Activated CD4-positive, alpha-beta T cell treated with anti-CD3 and anti-CD28 coated beads for 36 hours (primary cell): Measurements from ENCODE around the gene KARS1. TPM values are rescaled to one million over a fixed set of nuclear protein-coding genes. Genes with fewer than 3 reads are reported as not detected.
A peak's percentile ranks its signal among the peaks of the same experiment; 100 is the strongest.

Experiments
- ATAC-seq: fragments of 200-7000 bp; cut with Tn5 transposase; one replicate; pipeline ENCODE4 v1.10.0; 2021; ENCODE audit warnings: mild to moderate bottlenecking, moderate library complexity
- CTCF ChIA-PET: fragments of 350-600 bp; sonication (Branson Sonifier 250); formaldehyde crosslinking; loops from one replicate; lab custom pipeline; 2021; ENCODE audit warnings: antibody characterized with exemption; lab: Charles Lee
- POLR2A ChIA-PET: fragments of 350-600 bp; sonication (Branson Sonifier 250); formaldehyde crosslinking; loops from one replicate; lab custom pipeline; 2021; ENCODE audit warnings: antibody characterized with exemption, inconsistent platforms; lab: Charles Lee
- DNase-seq: peaks from one replicate; pipeline ENCODE4 v3.0.0-alpha.2; 2020
- H3K27ac Mint-ChIP-seq: one replicate; pipeline ENCODE4 v1.8.0; 2021; ENCODE audit warnings: mixed read lengths
- H3K27me3 Mint-ChIP-seq: one replicate; pipeline ENCODE4 v1.8.0; 2021; ENCODE audit warnings: mixed read lengths
- H3K36me3 Mint-ChIP-seq: one replicate; pipeline ENCODE4 v1.8.0; 2021; ENCODE audit warnings: low read depth, mixed read lengths
- H3K4me1 Mint-ChIP-seq: one replicate; pipeline ENCODE4 v1.8.0; 2021; ENCODE audit warnings: mixed read lengths
- H3K4me3 Mint-ChIP-seq: one replicate; pipeline ENCODE4 v1.8.0; 2021; ENCODE audit warnings: mild to moderate bottlenecking, moderate library complexity, mixed read lengths
- H3K9me3 Mint-ChIP-seq: one replicate; pipeline ENCODE4 v1.8.0; 2021; ENCODE audit warnings: low read depth, mixed read lengths
- intact Hi-C, 2 experiments: fragments of 100-400 bp; cut with DNase I in 1 of 2; cut with micrococcal nuclease in 1 of 2; formaldehyde crosslinking; loops; one replicate each; pipeline versions ENCODE4 v1.14.2 to v1.15.1; 2022 to 2024; cut with DNase I, micrococcal nuclease
- total RNA-seq, 2 experiments: library from RNA; stranded (reverse); gene quantifications; one replicate each; pipeline ENCODE4 v1.2.3, GENCODE V29; 2021

The KARS1 gene
- 100 to 1,000 TPM; 309 to 332 TPM for total RNA-seq

GRCh38 chr16:75647492-75648264 lies at the start of gene KARS1, which contains the start of gene TERF2IP:
Gene KARS1, minus strand, starts transcription at chr16:75647665. Its CDS starts 26 bp downstream, at chr16:75647639.
Gene TERF2IP, plus strand, starts transcription at chr16:75647773. Its CDS starts 110 bp downstream, at chr16:75647883.
- intact Hi-C loops, result loop anchor here (1.0 to 10.0 kb wide), 18 partner anchors 24 to 1565 kb away; partner anchors contain the start of genes ADAT1 (in 2 of the 2), CFDP1 (in 2 of the 2), TMEM170A (in 2 of the 2) and TMEM231 (in 2 of the 2)
- DNase-seq (peak; percentile 97), ATAC-seq (peak; percentile 92)
- peak within 1 kb of the TSS; percentile 85 for H3K4me3 Mint-ChIP-seq
- no peaks in the 10 kb centered on the region for H3K9me3 Mint-ChIP-seq
- POLR2A ChIA-PET, result interaction anchor here (0.8 to 6.3 kb wide), 10 partner anchors 11 to 1543 kb away, joined by 3 to 59 read pairs (median 4); partner anchors contain the start of genes ADAT1, CFDP1, GABARAPL2 and MON1B
- peak within 1 kb of the TSS; percentile 98 for H3K27ac Mint-ChIP-seq
- CTCF ChIA-PET, result interaction anchor here (0.7 to 3.3 kb wide), 7 partner anchors 26 to 1042 kb away, joined by 3 to 26 read pairs (median 5); partner anchors contain the start of genes ADAT1, TMEM170A and TMEM231
- peaks cover 54% of the 10 kb centered on the region for H3K4me1 Mint-ChIP-seq
- H3K27me3 Mint-ChIP-seq, result no peaks in the 10 kb centered on the region
- H3K36me3 Mint-ChIP-seq, result peaks cover 56% of the 10 kb centered on the region

- Mint-ChIP-seq H3K4me1 (no peaks in the 10 kb centered on the region), H3K9me3 (no peaks in the 10 kb centered on the region), H3K4me3 (no peak overlapping the region), H3K36me3 (no peaks in the 10 kb centered on the region), H3K27me3 (no peaks in the 10 kb centered on the region), H3K27ac (no peak overlapping the region)
- DNase-seq, result peak; percentile 7
- ATAC-seq, result no peak
- CTCF ChIA-PET, result interaction anchor here (1.6 kb wide), 1 partner anchor 68 kb away, joined by 5 read pairs; no protein-coding TSS in a partner anchor
- POLR2A ChIA-PET, result no interaction called here
- intact Hi-C loops, result no loop called here
These were observed 48.2 kb upstream of the KARS1 start for GRCh38 chr16:75695708-75696107.

- ChIA-PET CTCF (no interaction called here), POLR2A (no interaction called here)
- Mint-ChIP-seq H3K36me3 (no peaks in the 10 kb centered on the region), H3K27ac (no peak overlapping the region), H3K4me1 (no peaks in the 10 kb centered on the region), H3K9me3 (peaks cover 3% of the 10 kb centered on the region), H3K27me3 (no peaks in the 10 kb centered on the region), H3K4me3 (no peak overlapping the region)
- DNase-seq, result no peak
- intact Hi-C loops, result no loop called here
- ATAC-seq, result no peak
These were observed 39.9 kb upstream of the KARS1 start for GRCh38 chr16:75687361-75687760.

GRCh38 chr16:75682308-75682707 lies 34.8 kb upstream of the KARS1 start:
- DNase-seq (no peak), ATAC-seq (no peak)
- intact Hi-C loops, result no loop called here
- H3K4me1 Mint-ChIP-seq, result no peaks in the 10 kb centered on the region
- POLR2A ChIA-PET, result no interaction called here
- CTCF ChIA-PET, result no interaction called here
- no peaks in the 10 kb centered on the region for H3K36me3 Mint-ChIP-seq
- no peak overlapping the region for H3K4me3 Mint-ChIP-seq
- no peaks in the 10 kb centered on the region for H3K27me3 Mint-ChIP-seq
- H3K9me3 Mint-ChIP-seq, result peaks cover 3% of the 10 kb centered on the region
- H3K27ac Mint-ChIP-seq, result no peak overlapping the region

- DNase-seq (no peak), ATAC-seq (no peak)
- Mint-ChIP-seq H3K36me3 (no peaks in the 10 kb centered on the region), H3K27ac (no peak overlapping the region), H3K9me3 (peaks cover 1% of the 10 kb centered on the region), H3K4me1 (no peaks in the 10 kb centered on the region), H3K27me3 (no peaks in the 10 kb centered on the region), H3K4me3 (no peak overlapping the region)
- ChIA-PET CTCF (no interaction called here), POLR2A (no interaction called here)
- intact Hi-C loops, result no loop called here
These were observed 31.9 kb upstream of the KARS1 start for GRCh38 chr16:75679366-75679765.

- POLR2A ChIA-PET, result no interaction called here
- ATAC-seq (no peak), DNase-seq (no peak)
- Mint-ChIP-seq H3K4me1 (no peaks in the 10 kb centered on the region), H3K27ac (no peak within 1 kb of the TSS), H3K36me3 (no peaks in the 10 kb centered on the region), H3K27me3 (no peaks in the 10 kb centered on the region), H3K4me3 (no peak within 1 kb of the TSS), H3K9me3 (no peaks in the 10 kb centered on the region)
- intact Hi-C loops, result no loop called here
- CTCF ChIA-PET, result no interaction called here
These were observed 29.4 kb upstream of the KARS1 start, which contains the start of gene CPHXL2 for GRCh38 chr16:75676909-75677308. Gene CPHXL2, minus strand, starts transcription at chr16:75677009. Its CDS starts 10 bp downstream, at chr16:75676999.

- Mint-ChIP-seq H3K9me3 (no peaks in the 10 kb centered on the region), H3K27me3 (no peaks in the 10 kb centered on the region), H3K4me1 (no peaks in the 10 kb centered on the region), H3K27ac (no peak overlapping the region), H3K4me3 (no peak overlapping the region), H3K36me3 (no peaks in the 10 kb centered on the region)
- ChIA-PET CTCF (no interaction called here), POLR2A (no interaction called here)
- DNase-seq, result no peak
- intact Hi-C loops, result no loop called here
- ATAC-seq, result no peak
These were observed 20.0 kb upstream of the KARS1 start for GRCh38 chr16:75667503-75667902.

- H3K4me1 Mint-ChIP-seq, result peaks cover 4% of the 10 kb centered on the region
- H3K27me3 Mint-ChIP-seq, result no peaks in the 10 kb centered on the region
- ATAC-seq (no peak), DNase-seq (no peak)
- H3K27ac Mint-ChIP-seq, result no peak overlapping the region
- H3K9me3 Mint-ChIP-seq, result no peaks in the 10 kb centered on the region
- H3K36me3 Mint-ChIP-seq, result peaks cover 34% of the 10 kb centered on the region
- ChIA-PET CTCF (interaction anchor here (0.6 kb wide), 1 partner anchor 484 kb away, joined by 4 read pairs; no protein-coding TSS in a partner anchor), POLR2A (no interaction called here)
- intact Hi-C loops, result no loop called here
- H3K4me3 Mint-ChIP-seq, result no peak overlapping the region
These were observed 13.3 kb upstream of the KARS1 start for GRCh38 chr16:75660726-75661302.

- no peak overlapping the region for H3K27ac Mint-ChIP-seq
- ATAC-seq (no peak), DNase-seq (no peak)
- intact Hi-C loops, result no loop called here
- CTCF ChIA-PET, result interaction anchor here (0.6 kb wide), 1 partner anchor 485 kb away, joined by 4 read pairs; no protein-coding TSS in a partner anchor
- no peaks in the 10 kb centered on the region for H3K27me3 Mint-ChIP-seq
- peaks cover 4% of the 10 kb centered on the region for H3K4me1 Mint-ChIP-seq
- H3K4me3 Mint-ChIP-seq, result no peak overlapping the region
- POLR2A ChIA-PET, result interaction anchor here (0.7 kb wide), 1 partner anchor 265 kb away, joined by 9 read pairs; no protein-coding TSS in a partner anchor
- H3K9me3 Mint-ChIP-seq, result no peaks in the 10 kb centered on the region
- peaks cover 35% of the 10 kb centered on the region for H3K36me3 Mint-ChIP-seq
These were observed 12.9 kb upstream of the KARS1 start for GRCh38 chr16:75660321-75660720.

- intact Hi-C loops, result no loop called here
- peaks cover 16% of the 10 kb centered on the region for H3K4me1 Mint-ChIP-seq
- ATAC-seq, result no peak
- H3K27me3 Mint-ChIP-seq, result no peaks in the 10 kb centered on the region
- H3K36me3 Mint-ChIP-seq, result peaks cover 51% of the 10 kb centered on the region
- ChIA-PET CTCF (interaction anchor here (0.6 kb wide), 1 partner anchor 263 kb away, joined by 3 read pairs; no protein-coding TSS in a partner anchor), POLR2A (no interaction called here)
- H3K27ac Mint-ChIP-seq, result no peak overlapping the region
- no peaks in the 10 kb centered on the region for H3K9me3 Mint-ChIP-seq
- DNase-seq, result no peak
- H3K4me3 Mint-ChIP-seq, result no peak overlapping the region
These were observed 10.7 kb upstream of the KARS1 start for GRCh38 chr16:75658175-75658574.

GRCh38 chr16:75653922-75654321 lies 6.5 kb upstream of the KARS1 start:
- H3K4me1 Mint-ChIP-seq, result peaks cover 43% of the 10 kb centered on the region
- peaks cover 64% of the 10 kb centered on the region for H3K36me3 Mint-ChIP-seq
- H3K9me3 Mint-ChIP-seq, result no peaks in the 10 kb centered on the region
- DNase-seq, result no peak
- ChIA-PET POLR2A (interaction anchor here (0.7 to 1.0 kb wide), 2 partner anchors 39 to 1527 kb away, joined by 5 to 6 read pairs; no protein-coding TSS in a partner anchor), CTCF (interaction anchor here (0.7 to 1.7 kb wide), 5 partner anchors 20 to 181 kb away, joined by 3 to 6 read pairs (median 3); no protein-coding TSS in a partner anchor)
- no peak for ATAC-seq
- H3K4me3 Mint-ChIP-seq, result no peak overlapping the region
- intact Hi-C loops, result no loop called here
- H3K27ac Mint-ChIP-seq, result peak overlapping the region; percentile 86
- no peaks in the 10 kb centered on the region for H3K27me3 Mint-ChIP-seq
